Endothelial cell of umbilical vein (primary cell): ENCODE data around the gene C3orf52. TPM values are rescaled to one million over a fixed set of nuclear protein-coding genes. Genes with fewer than 3 reads are reported as not detected.

Experiments
- BruUV-seq: library from RNA; stranded (reverse); fragments of 400-500 nt; replicated peaks from 2 replicates; lab custom pipeline; 2021; lab: Mats Ljungman, UMichigan
- CTCF ChIA-PET: fragments of 300-600, 350-600 bp; sonication (Branson Sonifier 250); formaldehyde crosslinking; loops from one replicate; lab custom pipeline; 2021; ENCODE audit warnings: antibody characterized with exemption, inconsistent platforms; lab: Charles Lee
- POLR2A ChIA-PET: fragments of 300-600, 350-600 bp; sonication (Branson Sonifier 250); formaldehyde crosslinking; loops from one replicate; lab custom pipeline; 2021; ENCODE audit warnings: antibody characterized with exemption, inconsistent platforms; lab: Charles Lee
- DNase-seq: peaks from one replicate; pipeline ENCODE4 v3.0.0-alpha.2; 2011; ENCODE audit warnings: low read depth, low spot score
- FAIRE-seq: peaks from 2 replicates; lab custom pipeline; 2011; peaks lifted over from hg19 to GRCh38; lab: Jason Lieb, UNC
- H2AFZ ChIP-seq: 2 replicates; pipeline ENCODE4 v1.6.0; 2012; ENCODE audit warnings: low read depth, low read length, control low read depth, inconsistent platforms
- H3K27ac ChIP-seq: 2 replicates; pipeline ENCODE4 v1.5.1; 2011; ENCODE audit warnings: low read depth, mild to moderate bottlenecking, control low read depth, low read length, moderate library complexity; ENCODE audit not compliant: insufficient read depth
- H3K27me3 ChIP-seq, 2 experiments: 2 replicates each; pipeline versions ENCODE4 v1.6.0 to v1.6.1; 2011; ENCODE audit warnings: low read length in 2 of 2, mixed read lengths in 1 of 2; ENCODE audit not compliant: control insufficient read depth in 2 of 2, insufficient read depth in 2 of 2
- H3K36me3 ChIP-seq, 2 experiments: 2 replicates in 1 of 2; 3 replicates in 1 of 2; pipeline ENCODE4 v1.5.1; 2011; ENCODE audit warnings: low read length in 2 of 2, mild to moderate bottlenecking in 1 of 2, moderate library complexity in 1 of 2; ENCODE audit not compliant: control insufficient read depth in 2 of 2, insufficient read depth in 2 of 2; ENCODE audit errors: extremely low read depth in 1 of 2
- H3K4me1 ChIP-seq: 3 replicates; pipeline ENCODE4 v1.5.1; 2011; ENCODE audit warnings: mild to moderate bottlenecking, low read length; ENCODE audit not compliant: control insufficient read depth, insufficient read depth; ENCODE audit errors: extremely low read depth
- H3K4me2 ChIP-seq: 2 replicates; pipeline ENCODE4 v1.6.1; 2011; ENCODE audit warnings: low read length, control low read depth, mixed read lengths; ENCODE audit not compliant: insufficient read depth
- H3K4me3 ChIP-seq, 3 experiments: fragments of 200-600 bp in 1 of 3; sonication (generic), shearing (Covaris generic) in 1 of 3; replicated peaks in 1 of 3; 2 replicates each; pipeline ENCODE4 v1.5.1; 2011 to 2016; ENCODE audit warnings: control low read depth in 3 of 3, low read length in 3 of 3, mild to moderate bottlenecking in 2 of 3, inconsistent platforms in 1 of 3, low read depth in 1 of 3, moderate library complexity in 1 of 3; ENCODE audit not compliant: insufficient read depth in 1 of 3
- H3K79me2 ChIP-seq: 2 replicates; pipeline ENCODE4 v1.6.0; 2012; ENCODE audit warnings: low read length, inconsistent platforms; ENCODE audit not compliant: control insufficient read depth, insufficient read depth
- H3K9ac ChIP-seq: replicated peaks from 2 replicates; pipeline ENCODE3; 2011; ENCODE audit warnings: low read length, control low read depth; ENCODE audit not compliant: insufficient read depth; ENCODE audit errors: extremely low read depth
- H3K9me1 ChIP-seq: replicated peaks from 3 replicates; pipeline ENCODE4 v1.6.0; 2011; ENCODE audit warnings: mild to moderate bottlenecking, low read length; ENCODE audit not compliant: control insufficient read depth, insufficient read depth; ENCODE audit errors: extremely low read depth
- H3K9me3 ChIP-seq: replicated peaks from 2 replicates; pipeline ENCODE4 v1.5.1; 2012; ENCODE audit warnings: low read length, inconsistent platforms; ENCODE audit not compliant: control insufficient read depth, insufficient read depth
- H4K20me1 ChIP-seq: replicated peaks from 2 replicates; pipeline ENCODE3; 2011; ENCODE audit warnings: mild to moderate bottlenecking, low read length; ENCODE audit not compliant: control insufficient read depth, insufficient read depth; ENCODE audit errors: extremely low read depth
- EZH2 ChIP-seq: IDR thresholded peaks from 2 replicates; pipeline ENCODE4 v1.6.1; 2012; ENCODE audit warnings: borderline replicate concordance, low read depth, mild to moderate bottlenecking, moderate library complexity, low read length, inconsistent platforms; ENCODE audit not compliant: severe bottlenecking
- JUN ChIP-seq: IDR thresholded peaks from 2 replicates; pipeline ENCODE4 v1.6.1; 2011; ENCODE audit warnings: borderline replicate concordance, low read depth; ENCODE audit not compliant: insufficient read length, insufficient read depth
- MYC ChIP-seq: IDR thresholded peaks from one replicate; pipeline ENCODE4 v1.6.1; 2011; ENCODE audit warnings: mild to moderate bottlenecking, low read depth, low read length
- POLR2AphosphoS5 ChIP-seq: IDR thresholded peaks from 2 replicates; pipeline ENCODE4 v1.6.1; 2012; ENCODE audit warnings: low read depth, mild to moderate bottlenecking, control low read depth, low read length, moderate library complexity; ENCODE audit not compliant: insufficient read depth
- dilution Hi-C: fragments of 300-500 bp; cut with MboI; formaldehyde crosslinking; loops from one replicate; pipeline ENCODE4 v1.15.0; 2019; ENCODE audit warnings: low sequenced_read_pairs; ENCODE audit not compliant: extremely low pct_ligation_motif_present
- intact Hi-C: fragments of 100-400 bp; cut with micrococcal nuclease; formaldehyde crosslinking; loops from one replicate; pipeline ENCODE4 v1.10.0; 2022
- polyA plus RNA-seq, 4 experiments: library from polyadenylated mRNA; depleted of rRNA in 3 of 4; stranded (reverse) in 3 of 4; unstranded in 1 of 4; fragments of >200 nt; gene quantifications; 2 replicates each; pipeline versions ENCODE4 v1.2.1 to v1.2.3, GENCODE V29; 2011 to 2012; ENCODE audit warnings: missing spikeins in 1 of 4
- total RNA-seq: library from RNA; stranded (reverse); gene quantifications from 2 replicates; pipeline ENCODE4 v1.2.3, GENCODE V29; 2021
- TF ChIP-seq, protein P1 (sequence below), 2 donors: IDR thresholded peaks; 1 replicate in 1 of 2; 2 replicates in 1 of 2; pipeline ENCODE4 v1.5.1; 2011; ENCODE audit warnings: low read length in 2 of 2, mild to moderate bottlenecking in 2 of 2, moderate library complexity in 2 of 2, control low read depth in 1 of 2, inconsistent platforms in 1 of 2, low read depth in 1 of 2; ENCODE audit not compliant: insufficient read depth in 1 of 2; ENCODE audit errors: extremely low read depth in 1 of 2
- TF ChIP-seq, protein P2 (sequence below): IDR thresholded peaks from 2 replicates; pipeline ENCODE4 v1.6.1; 2011; ENCODE audit not compliant: insufficient read depth, insufficient read length

Gene C3orf52
- total and polyA plus RNA-seq, 2 donors (not counting 3 experiments of a cell fraction or from before 2014, with no cell fraction given), result 4.2 to 4.6 TPM

DNA sequence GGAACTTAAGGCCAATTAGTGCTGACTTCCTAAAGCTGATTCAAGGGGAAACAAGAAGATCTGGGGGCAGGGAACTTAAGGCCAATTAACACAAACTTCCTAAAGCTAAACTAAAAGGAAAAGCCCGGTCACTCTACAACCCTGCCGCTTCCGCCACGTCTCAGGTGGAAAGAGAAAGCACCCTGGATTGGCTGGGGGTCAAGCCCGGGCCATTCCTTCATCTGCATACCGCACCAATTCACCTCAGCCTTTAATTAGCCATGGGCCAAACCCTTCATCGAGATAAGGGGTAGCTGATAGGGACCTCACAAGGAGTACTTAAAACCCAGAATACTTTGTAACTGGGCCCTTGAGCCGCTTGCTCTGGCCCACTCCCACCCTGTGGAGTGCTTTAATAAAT, 37.3 kb upstream of the C3orf52 start:
- Histone ChIP-seq H3K9me3 (no peaks in the 10 kb centered on the region), H3K27ac (no peak overlapping the region), H3K9me1 (no peaks in the 10 kb centered on the region), H2AFZ (no peak overlapping the region), H3K4me3 (no peak overlapping the region), H3K4me1 (no peaks in the 10 kb centered on the region), H4K20me1 (no peaks in the 10 kb centered on the region), H3K79me2 (no peaks in the 10 kb centered on the region), H3K4me2 (no peak overlapping the region), H3K36me3 (no peaks in the 10 kb centered on the region), H3K27me3 (peaks cover under 1 to 3% of the 10 kb centered on the region in 2 experiments), H3K9ac (no peak overlapping the region)
- dilution Hi-C loops (no loop called here), intact Hi-C loops (no loop called here)
- POLR2A ChIA-PET, result no interaction called here
- no peak for FAIRE-seq
- no peak for DNase-seq
- TF ChIP-seq, protein P1, sequence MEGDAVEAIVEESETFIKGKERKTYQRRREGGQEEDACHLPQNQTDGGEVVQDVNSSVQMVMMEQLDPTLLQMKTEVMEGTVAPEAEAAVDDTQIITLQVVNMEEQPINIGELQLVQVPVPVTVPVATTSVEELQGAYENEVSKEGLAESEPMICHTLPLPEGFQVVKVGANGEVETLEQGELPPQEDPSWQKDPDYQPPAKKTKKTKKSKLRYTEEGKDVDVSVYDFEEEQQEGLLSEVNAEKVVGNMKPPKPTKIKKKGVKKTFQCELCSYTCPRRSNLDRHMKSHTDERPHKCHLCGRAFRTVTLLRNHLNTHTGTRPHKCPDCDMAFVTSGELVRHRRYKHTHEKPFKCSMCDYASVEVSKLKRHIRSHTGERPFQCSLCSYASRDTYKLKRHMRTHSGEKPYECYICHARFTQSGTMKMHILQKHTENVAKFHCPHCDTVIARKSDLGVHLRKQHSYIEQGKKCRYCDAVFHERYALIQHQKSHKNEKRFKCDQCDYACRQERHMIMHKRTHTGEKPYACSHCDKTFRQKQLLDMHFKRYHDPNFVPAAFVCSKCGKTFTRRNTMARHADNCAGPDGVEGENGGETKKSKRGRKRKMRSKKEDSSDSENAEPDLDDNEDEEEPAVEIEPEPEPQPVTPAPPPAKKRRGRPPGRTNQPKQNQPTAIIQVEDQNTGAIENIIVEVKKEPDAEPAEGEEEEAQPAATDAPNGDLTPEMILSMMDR (IDR thresholded peaks at IDR 0.05; ENCODE audit: extremely low read depth in 1 of 2, insufficient read depth in 1 of 2, low read depth in 1 of 2, low read length in 2 of 2), result no peak
- TF ChIP-seq, protein P2, sequence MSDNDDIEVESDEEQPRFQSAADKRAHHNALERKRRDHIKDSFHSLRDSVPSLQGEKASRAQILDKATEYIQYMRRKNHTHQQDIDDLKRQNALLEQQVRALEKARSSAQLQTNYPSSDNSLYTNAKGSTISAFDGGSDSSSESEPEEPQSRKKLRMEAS, result no peak
- no peak for TF ChIP-seq MYC
- no TSS peak for BruUV-seq
- CTCF ChIA-PET, result interaction anchor here (1.1 to 1.9 kb wide), 2 partner anchors 35 to 60 kb away, joined by 4 to 5 read pairs; no protein-coding TSS in a partner anchor

DNA sequence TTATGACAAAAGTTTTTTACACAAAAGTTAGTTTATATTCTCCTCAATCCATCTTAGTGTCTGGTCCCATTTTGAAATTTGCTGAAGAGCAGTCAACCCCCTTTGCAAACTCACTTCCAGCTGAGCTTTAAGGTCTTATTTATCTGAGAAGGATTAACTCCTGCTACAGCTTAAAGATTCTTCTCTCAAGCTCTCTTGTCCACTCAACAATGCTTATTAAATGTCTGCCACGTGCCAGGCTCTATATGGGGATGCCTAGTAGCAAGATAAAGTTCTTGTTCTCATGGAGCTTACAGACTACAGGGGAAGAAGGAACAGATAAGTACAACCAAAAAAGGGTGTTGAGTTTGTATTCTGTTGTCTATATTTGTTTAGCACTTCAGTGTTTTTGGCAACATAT, 33.0 kb upstream of the C3orf52 start:
- CTCF ChIA-PET, result interaction anchor here (0.6 to 2.4 kb wide), 4 partner anchors 10 to 337 kb away, joined by 3 to 18 read pairs (median 4); no protein-coding TSS in a partner anchor
- intact Hi-C loops, result no loop called here

More for the DNA sequence above, 33.0 kb upstream of the C3orf52 start:
- no peak for FAIRE-seq
- H3K36me3 ChIP-seq, result no peaks in the 10 kb centered on the region
- POLR2A ChIA-PET, result no interaction called here
- dilution Hi-C loops, result no loop called here
- H3K79me2 ChIP-seq, result no peaks in the 10 kb centered on the region
- no peak overlapping the region for H3K4me3 ChIP-seq
- H3K4me2 ChIP-seq, result no peak overlapping the region
- H3K9me1 ChIP-seq, result no peaks in the 10 kb centered on the region
- BruUV-seq, result no TSS peak
- no peak overlapping the region for H2AFZ ChIP-seq
- no peaks in the 10 kb centered on the region for H3K9me3 ChIP-seq
- no peak for DNase-seq
- no peak overlapping the region for H3K9ac ChIP-seq
- no peak overlapping the region for H3K27ac ChIP-seq
- no peak for TF ChIP-seq POLR2AphosphoS5
- no peak for TF ChIP-seq EZH2
- no peak for TF ChIP-seq JUN
- TF ChIP-seq, protein P1 (IDR thresholded peaks at IDR 0.05; ENCODE audit: extremely low read depth in 1 of 2, insufficient read depth in 1 of 2, low read depth in 1 of 2, low read length in 2 of 2), result no peak
- no peaks in the 10 kb centered on the region for H4K20me1 ChIP-seq
- H3K27me3 ChIP-seq, result peaks cover 2 to 5% of the 10 kb centered on the region in 2 experiments
- no peaks in the 10 kb centered on the region for H3K4me1 ChIP-seq
